PC-3 (cell line): ENCODE results near the gene NEURL1B. TPM values are rescaled to one million over a fixed set of nuclear protein-coding genes. Genes with fewer than 3 reads are reported as not detected.

Experiments used
- ATAC-seq: fragments of 200-7000 bp; cut with Tn5 transposase; 2 replicates; pipeline ENCODE4 v1.9.1; 2020; ENCODE audit warnings: mild to moderate bottlenecking, moderate library complexity
- BruUV-seq: library from RNA; stranded (reverse); fragments of 400-500 nt; replicated peaks from 2 replicates; lab custom pipeline; 2021; lab: Mats Ljungman, UMichigan
- CTCF ChIA-PET: fragments of 300-600 bp; sonication (Branson Sonifier 250); formaldehyde crosslinking; loops from one replicate; lab custom pipeline; 2022; ENCODE audit warnings: antibody characterized with exemption; lab: Charles Lee
- POLR2A ChIA-PET: fragments of 300-600 bp; sonication (Branson Sonifier 250); formaldehyde crosslinking; loops from one replicate; lab custom pipeline; 2022; ENCODE audit warnings: antibody characterized with exemption; ENCODE audit not compliant: unreplicated experiment; lab: Charles Lee
- DNase-seq: peaks from one replicate; pipeline ENCODE4 v3.0.0-alpha.2; 2015
- H2AFZ ChIP-seq: fragments of 300-600 bp; sonication (generic); 2 replicates; pipeline ENCODE4 v1.6.0; 2016; ENCODE audit warnings: antibody characterized with exemption, low read length
- H3F3A ChIP-seq: fragments of 300-600 bp; sonication (generic); one replicate; pipeline ENCODE4 v1.6.0; 2017; ENCODE audit warnings: antibody characterized with exemption, low read length, control low read depth, mild to moderate bottlenecking; ENCODE audit not compliant: unreplicated experiment
- H3K27ac ChIP-seq: fragments of 300-600 bp; sonication (generic); 2 replicates; pipeline ENCODE4 v1.5.1; 2016; ENCODE audit warnings: mild to moderate bottlenecking, low read length
- H3K27me3 ChIP-seq: fragments of 300-600 bp; sonication (generic); 2 replicates; pipeline ENCODE4 v1.6.1; 2016; ENCODE audit warnings: low read length, mixed read lengths
- H3K36me3 ChIP-seq: fragments of 300-600 bp; sonication (generic); 2 replicates; pipeline ENCODE4 v1.6.1; 2016; ENCODE audit warnings: low read depth, mixed run types, low read length, mixed read lengths
- H3K4me1 ChIP-seq: fragments of 300-600 bp; sonication (generic); 2 replicates; pipeline ENCODE4 v1.5.1; 2016; ENCODE audit warnings: low read length; ENCODE audit not compliant: insufficient read depth
- H3K4me2 ChIP-seq: fragments of 300-600 bp; sonication (generic); 2 replicates; pipeline ENCODE4 v1.6.0; 2016; ENCODE audit warnings: low read length
- H3K4me3 ChIP-seq: fragments of 300-600 bp; sonication (generic); 2 replicates; pipeline ENCODE4 v1.5.1; 2016; ENCODE audit warnings: mild to moderate bottlenecking, low read length, mixed read lengths
- H3K79me2 ChIP-seq: fragments of 300-600 bp; sonication (generic); 2 replicates; pipeline ENCODE4 v1.6.1; 2017; ENCODE audit warnings: low read length, mixed read lengths
- H3K9ac ChIP-seq: fragments of 300-600 bp; sonication (generic); 2 replicates; pipeline ENCODE4 v1.6.0; 2016; ENCODE audit warnings: mild to moderate bottlenecking, low read length
- H3K9me2 ChIP-seq: fragments of 300-600 bp; sonication (generic); replicated peaks from 2 replicates; pipeline ENCODE4 v1.6.1; 2016; ENCODE audit warnings: mixed run types, low read length, mixed read lengths
- H3K9me3 ChIP-seq: fragments of 300-600 bp; sonication (generic); 2 replicates; pipeline ENCODE4 v1.6.1; 2016; ENCODE audit warnings: low read length, mixed read lengths
- H4K20me1 ChIP-seq: fragments of 300-600 bp; sonication (generic); 2 replicates; pipeline ENCODE4 v1.6.1; 2016; ENCODE audit warnings: low read length, mixed read lengths
- EZH2 ChIP-seq: fragments of 300-600 bp; sonication (generic); IDR thresholded peaks from one replicate; pipeline ENCODE4 v1.6.1; 2017; ENCODE audit warnings: antibody characterized with exemption, mild to moderate bottlenecking, low read length; ENCODE audit not compliant: unreplicated experiment
- EZH2phosphoT487 ChIP-seq: fragments of 300-600 bp; sonication (generic); IDR thresholded peaks from 2 replicates; pipeline ENCODE4 v1.6.1; 2018; ENCODE audit warnings: mild to moderate bottlenecking, antibody characterized with exemption, low read length, borderline replicate concordance
- intact Hi-C: fragments of 100-400 bp; cut with micrococcal nuclease; formaldehyde crosslinking; loops from 2 replicates; pipeline ENCODE4 v1.9.0; 2023
- total RNA-seq: library from RNA; depleted of rRNA; stranded (reverse); fragments of >200 nt; gene quantifications from 2 replicates; pipeline ENCODE4 v1.2.3, GENCODE V29; 2014
- TF ChIP-seq, protein P1 (sequence below): fragments of 300-600 bp; sonication (generic); conservative IDR thresholded peaks from 2 replicates; pipeline ENCODE4 v1.5.1; 2017; ENCODE audit warnings: antibody characterized with exemption, low read depth, mild to moderate bottlenecking, low read length

The NEURL1B gene
- total RNA-seq, 1 experiment from 2014 or later, result 0.95 TPM

GRCh38 chr5:172722327-172722815 is 81.3 kb downstream of the NEURL1B start:
- Histone ChIP-seq H3K79me2 (no peaks in the 10 kb centered on the region), H3K9me3 (no peaks in the 10 kb centered on the region), H3K9me2 (no peaks in the 10 kb centered on the region), H2AFZ (no peak overlapping the region), H3K36me3 (no peaks in the 10 kb centered on the region), H4K20me1 (no peaks in the 10 kb centered on the region), H3K27me3 (no peaks in the 10 kb centered on the region), H3K4me2 (no peak overlapping the region), H3F3A (no peaks in the 10 kb centered on the region), H3K4me3 (no peak overlapping the region), H3K4me1 (no peaks in the 10 kb centered on the region), H3K9ac (no peak overlapping the region), H3K27ac (no peak overlapping the region)
- TF ChIP-seq, protein P1, sequence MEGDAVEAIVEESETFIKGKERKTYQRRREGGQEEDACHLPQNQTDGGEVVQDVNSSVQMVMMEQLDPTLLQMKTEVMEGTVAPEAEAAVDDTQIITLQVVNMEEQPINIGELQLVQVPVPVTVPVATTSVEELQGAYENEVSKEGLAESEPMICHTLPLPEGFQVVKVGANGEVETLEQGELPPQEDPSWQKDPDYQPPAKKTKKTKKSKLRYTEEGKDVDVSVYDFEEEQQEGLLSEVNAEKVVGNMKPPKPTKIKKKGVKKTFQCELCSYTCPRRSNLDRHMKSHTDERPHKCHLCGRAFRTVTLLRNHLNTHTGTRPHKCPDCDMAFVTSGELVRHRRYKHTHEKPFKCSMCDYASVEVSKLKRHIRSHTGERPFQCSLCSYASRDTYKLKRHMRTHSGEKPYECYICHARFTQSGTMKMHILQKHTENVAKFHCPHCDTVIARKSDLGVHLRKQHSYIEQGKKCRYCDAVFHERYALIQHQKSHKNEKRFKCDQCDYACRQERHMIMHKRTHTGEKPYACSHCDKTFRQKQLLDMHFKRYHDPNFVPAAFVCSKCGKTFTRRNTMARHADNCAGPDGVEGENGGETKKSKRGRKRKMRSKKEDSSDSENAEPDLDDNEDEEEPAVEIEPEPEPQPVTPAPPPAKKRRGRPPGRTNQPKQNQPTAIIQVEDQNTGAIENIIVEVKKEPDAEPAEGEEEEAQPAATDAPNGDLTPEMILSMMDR, result no peak
- TF ChIP-seq EZH2phosphoT487 (no peak), EZH2 (no peak)
- DNase-seq (no peak), ATAC-seq (no peak)
- intact Hi-C loops, result no loop called here
- ChIA-PET POLR2A (no interaction called here), CTCF (no interaction called here)
- no TSS peak for BruUV-seq

- ATAC-seq, result no peak
- intact Hi-C loops, result no loop called here
- Histone ChIP-seq H2AFZ (no peak overlapping the region), H3K4me2 (no peak overlapping the region), H3K27ac (no peak overlapping the region), H3K4me3 (no peak overlapping the region), H3K9me3 (no peaks in the 10 kb centered on the region), H4K20me1 (no peaks in the 10 kb centered on the region), H3K9me2 (no peaks in the 10 kb centered on the region), H3K9ac (no peak overlapping the region), H3K27me3 (no peaks in the 10 kb centered on the region), H3K4me1 (no peaks in the 10 kb centered on the region), H3K36me3 (no peaks in the 10 kb centered on the region), H3K79me2 (no peaks in the 10 kb centered on the region), H3F3A (no peaks in the 10 kb centered on the region)
- CTCF ChIA-PET, result interaction anchor here (0.6 kb wide), 1 partner anchor 10 kb away, joined by 3 read pairs; no protein-coding TSS in a partner anchor
- no peak for DNase-seq
- POLR2A ChIA-PET, result no interaction called here
- BruUV-seq, result no TSS peak
- TF ChIP-seq, protein P1, result no peak
- TF ChIP-seq EZH2 (no peak), EZH2phosphoT487 (no peak)
Observed at GRCh38 chr5:172723508-172723907, 82.4 kb downstream of the NEURL1B start.

DNA sequence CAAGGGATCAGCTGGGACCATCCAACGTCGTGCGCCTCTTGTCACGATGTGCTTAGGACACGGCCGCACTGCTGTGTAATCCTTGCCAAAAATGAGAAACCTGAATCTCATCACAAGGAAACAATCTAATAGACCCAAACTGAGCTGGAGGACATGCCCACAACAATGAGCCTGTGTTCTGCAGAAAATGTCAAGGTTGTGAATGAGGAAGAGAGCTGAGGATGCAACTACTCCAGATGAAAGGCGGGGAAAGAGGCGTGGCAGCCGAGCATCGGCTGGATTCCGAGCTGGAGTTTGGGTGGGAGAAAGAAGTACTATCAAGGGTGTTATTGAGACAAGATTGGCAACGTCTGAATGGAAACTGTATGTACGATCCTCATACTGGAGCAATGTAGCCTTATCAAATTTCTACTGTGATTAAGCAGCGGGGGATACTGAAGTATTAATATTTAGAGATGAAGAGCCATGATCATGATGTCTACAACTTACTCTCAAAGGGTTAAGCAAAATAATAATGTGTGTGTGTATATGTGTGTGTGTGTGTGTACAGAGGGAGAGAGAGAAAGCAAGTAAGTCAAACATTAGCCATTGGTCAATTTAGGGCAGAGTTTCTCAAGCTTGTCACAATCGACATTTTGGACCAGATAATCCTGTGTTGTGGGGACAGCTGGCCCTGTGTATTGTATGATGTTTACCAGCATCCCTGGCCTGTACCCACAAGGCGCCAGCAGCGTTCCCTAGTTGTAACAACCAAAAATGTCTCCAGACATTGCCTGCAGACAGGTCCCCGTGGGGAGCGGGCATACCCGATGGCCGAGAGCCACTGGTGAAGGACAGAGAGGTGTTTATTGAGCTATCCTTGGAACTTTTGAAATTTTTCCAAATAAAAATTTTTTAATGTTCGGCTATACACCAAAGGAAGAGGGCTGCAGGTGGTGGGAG is 83.5 kb downstream of the NEURL1B start:
- H3K4me1 ChIP-seq, result no peaks in the 10 kb centered on the region
- H3K27me3 ChIP-seq, result no peaks in the 10 kb centered on the region
- no peak overlapping the region for H3K9ac ChIP-seq
- H4K20me1 ChIP-seq, result no peaks in the 10 kb centered on the region
- CTCF ChIA-PET, result interaction anchor here (0.6 kb wide), 2 partner anchors 7 to 9 kb away, joined by 3 read pairs; no protein-coding TSS in a partner anchor
- POLR2A ChIA-PET, result no interaction called here
- H3K4me3 ChIP-seq, result no peak overlapping the region
- no peaks in the 10 kb centered on the region for H3K79me2 ChIP-seq
- ATAC-seq (no peak), DNase-seq (no peak)
- H3K27ac ChIP-seq, result no peak overlapping the region
- BruUV-seq, result no TSS peak
- H3F3A ChIP-seq, result no peaks in the 10 kb centered on the region
- no peak overlapping the region for H2AFZ ChIP-seq
- no peaks in the 10 kb centered on the region for H3K36me3 ChIP-seq
- no peak overlapping the region for H3K4me2 ChIP-seq
- intact Hi-C loops, result no loop called here
- no peaks in the 10 kb centered on the region for H3K9me3 ChIP-seq
- no peaks in the 10 kb centered on the region for H3K9me2 ChIP-seq
- TF ChIP-seq, protein P1, result no peak
- TF ChIP-seq EZH2phosphoT487, result no peak
- TF ChIP-seq EZH2, result no peak
